OCI-LY3 (cell line): Measurements from ENCODE around the gene SLC15A1.

ENCODE experiments used
- CTCF ChIP-seq: fragments of 200-600, 300-600 bp; sonication (generic); IDR thresholded peaks from 2 replicates; pipeline ENCODE4 v1.5.1; 2014; ENCODE audit warnings: antibody characterized with exemption, low read length, low read depth
- EZH2phosphoT487 ChIP-seq: fragments of 200-600 bp; shearing (Covaris generic); IDR thresholded peaks from 2 replicates; pipeline ENCODE4 v1.6.1; 2018; ENCODE audit warnings: antibody characterized with exemption, mixed run types, low read depth

GRCh38 chr13:98755729-98756128, 3.3 kb upstream of the SLC15A1 start:
- TF ChIP-seq CTCF (no peak), EZH2phosphoT487 (no peak)
